Measurements from ENCODE around the gene DPY19L3.
A peak's percentile ranks its signal among the peaks of the same experiment; 100 is the strongest.
"Not testable (repeated sequence)": the region's sequence is repeated elsewhere in the genome, so short reads cannot be mapped to it uniquely, and the experiment has no call there.

DPY19L3 gene

GRCh38 chr19:32405431-32406160, at the start of gene DPY19L3:
Gene DPY19L3 (plus strand): TSS chr19:32405770. CDS start chr19:32408254, 2,484 bp downstream.
- peak; percentile 92 for DNase-seq (ENCODE audit: low read depth)

- DNase-seq (ENCODE audit: low read depth), result no peak
Observed at GRCh38 chr19:32357720-32358119, 47.9 kb upstream of the DPY19L3 start.

- DNase-seq (ENCODE audit: low read depth), result no peak
Observed at GRCh38 chr19:32358321-32358720, 47.2 kb upstream of the DPY19L3 start.

- DNase-seq (ENCODE audit: low read depth), result no peak
Observed at GRCh38 chr19:32359581-32359980, 46.0 kb upstream of the DPY19L3 start.

GRCh38 chr19:32361574-32362317, 43.8 kb upstream of the DPY19L3 start:
- no peak for DNase-seq (ENCODE audit: low read depth)

GRCh38 chr19:32362318-32362691, 43.3 kb upstream of the DPY19L3 start:
- no peak for DNase-seq (ENCODE audit: low read depth)

- DNase-seq (ENCODE audit: low read depth), result no peak
Observed at GRCh38 chr19:32363175-32363574, 42.4 kb upstream of the DPY19L3 start.

GRCh38 chr19:32363632-32364031, 41.9 kb upstream of the DPY19L3 start:
- DNase-seq (ENCODE audit: low read depth), result no peak

GRCh38 chr19:32364040-32364439, 41.5 kb upstream of the DPY19L3 start:
- DNase-seq (ENCODE audit: low read depth), result no peak

- DNase-seq (ENCODE audit: low read depth), result no peak
Observed at GRCh38 chr19:32367063-32367462, 38.5 kb upstream of the DPY19L3 start.

GRCh38 chr19:32367948-32368536, 37.5 kb upstream of the DPY19L3 start:
- no peak for DNase-seq (ENCODE audit: low read depth)

- no peak for DNase-seq (ENCODE audit: low read depth)
Observed at GRCh38 chr19:32368787-32369186, 36.8 kb upstream of the DPY19L3 start.

GRCh38 chr19:32372726-32373517, 32.6 kb upstream of the DPY19L3 start:
- no peak for DNase-seq (ENCODE audit: low read depth)

GRCh38 chr19:32373585-32374295, 31.8 kb upstream of the DPY19L3 start:
- no peak for DNase-seq (ENCODE audit: low read depth)

- DNase-seq (ENCODE audit: low read depth), result not testable (repeated sequence)
Observed at GRCh38 chr19:32374362-32374761, 31.2 kb upstream of the DPY19L3 start.

- DNase-seq (ENCODE audit: low read depth), result peak; percentile 2
Observed at GRCh38 chr19:32377088-32377487, 28.5 kb upstream of the DPY19L3 start.

GRCh38 chr19:32380269-32380668, 25.3 kb upstream of the DPY19L3 start:
- DNase-seq (ENCODE audit: low read depth), result no peak

- no peak for DNase-seq (ENCODE audit: low read depth)
Observed at GRCh38 chr19:32387701-32388392, 17.7 kb upstream of the DPY19L3 start.

- no peak for DNase-seq (ENCODE audit: low read depth)
Observed at GRCh38 chr19:32388393-32388855, 17.1 kb upstream of the DPY19L3 start.

GRCh38 chr19:32392901-32393300, 12.7 kb upstream of the DPY19L3 start:
- DNase-seq (ENCODE audit: low read depth), result no peak
